ENCODE results near the gene DNASE1L2.
A peak's percentile ranks its signal among the peaks of the same experiment; 100 is the strongest.

The DNASE1L2 gene

DNA sequence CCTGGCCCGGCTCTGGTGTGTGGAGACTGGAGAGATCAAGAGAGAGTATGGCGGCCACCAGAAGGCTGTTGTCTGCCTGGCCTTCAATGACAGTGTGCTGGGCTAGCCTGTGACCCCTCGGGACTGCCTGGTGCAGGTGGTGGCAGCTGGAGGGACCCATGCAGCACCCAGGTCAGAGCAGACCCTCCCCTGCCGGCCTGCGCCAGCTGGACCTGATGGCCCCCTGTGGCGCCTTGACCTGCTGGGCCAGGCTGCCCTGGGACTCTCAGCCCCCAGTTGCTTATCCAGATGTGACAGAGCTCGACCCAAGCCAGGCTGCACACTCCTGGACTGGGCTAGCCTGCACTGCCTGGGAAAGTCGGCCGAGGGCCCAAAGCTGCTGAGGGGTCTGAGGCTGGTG lies 27.5 kb upstream of the DNASE1L2 start:
- no peak for FAIRE-seq
- TF ChIP-seq POLR2A (IDR thresholded peaks at IDR 0.05; ENCODE audit: low read depth, low read length), result no peak

GRCh38 chr16:2209258-2210008 lies 26.8 kb upstream of the DNASE1L2 start:
- DNase-seq (ENCODE audit: insufficient read length, low spot score) (no peak), FAIRE-seq (no peak)
- TF ChIP-seq POLR2A (IDR thresholded peaks at IDR 0.05; ENCODE audit: low read depth, low read length), result no peak

More for the DNA sequence above, 27.5 kb upstream of the DNASE1L2 start:
- DNase-seq (ENCODE audit: insufficient read length, low spot score), result no peak

DNA sequence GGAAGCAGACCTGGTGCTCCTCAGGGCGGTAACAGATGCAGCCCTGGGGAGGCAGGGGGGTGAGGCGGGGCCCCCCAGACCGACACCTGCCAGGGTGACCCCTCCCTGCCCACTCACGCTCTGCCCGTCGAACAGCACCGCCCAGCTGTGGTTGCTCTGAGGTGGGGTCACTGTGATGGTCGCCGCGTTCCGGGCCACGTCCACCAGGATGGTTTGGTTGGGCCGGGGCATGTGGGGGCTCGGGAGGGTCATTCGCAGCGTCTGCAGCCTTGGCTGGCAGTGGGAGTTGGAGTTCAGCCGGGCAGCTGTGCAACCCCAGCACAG lies 26.3 kb upstream of the DNASE1L2 start:
- DNase-seq (ENCODE audit: insufficient read length, low spot score) (no peak), FAIRE-seq (no peak)
- no peak for TF ChIP-seq POLR2A (IDR thresholded peaks at IDR 0.05; ENCODE audit: low read depth, low read length)

DNA sequence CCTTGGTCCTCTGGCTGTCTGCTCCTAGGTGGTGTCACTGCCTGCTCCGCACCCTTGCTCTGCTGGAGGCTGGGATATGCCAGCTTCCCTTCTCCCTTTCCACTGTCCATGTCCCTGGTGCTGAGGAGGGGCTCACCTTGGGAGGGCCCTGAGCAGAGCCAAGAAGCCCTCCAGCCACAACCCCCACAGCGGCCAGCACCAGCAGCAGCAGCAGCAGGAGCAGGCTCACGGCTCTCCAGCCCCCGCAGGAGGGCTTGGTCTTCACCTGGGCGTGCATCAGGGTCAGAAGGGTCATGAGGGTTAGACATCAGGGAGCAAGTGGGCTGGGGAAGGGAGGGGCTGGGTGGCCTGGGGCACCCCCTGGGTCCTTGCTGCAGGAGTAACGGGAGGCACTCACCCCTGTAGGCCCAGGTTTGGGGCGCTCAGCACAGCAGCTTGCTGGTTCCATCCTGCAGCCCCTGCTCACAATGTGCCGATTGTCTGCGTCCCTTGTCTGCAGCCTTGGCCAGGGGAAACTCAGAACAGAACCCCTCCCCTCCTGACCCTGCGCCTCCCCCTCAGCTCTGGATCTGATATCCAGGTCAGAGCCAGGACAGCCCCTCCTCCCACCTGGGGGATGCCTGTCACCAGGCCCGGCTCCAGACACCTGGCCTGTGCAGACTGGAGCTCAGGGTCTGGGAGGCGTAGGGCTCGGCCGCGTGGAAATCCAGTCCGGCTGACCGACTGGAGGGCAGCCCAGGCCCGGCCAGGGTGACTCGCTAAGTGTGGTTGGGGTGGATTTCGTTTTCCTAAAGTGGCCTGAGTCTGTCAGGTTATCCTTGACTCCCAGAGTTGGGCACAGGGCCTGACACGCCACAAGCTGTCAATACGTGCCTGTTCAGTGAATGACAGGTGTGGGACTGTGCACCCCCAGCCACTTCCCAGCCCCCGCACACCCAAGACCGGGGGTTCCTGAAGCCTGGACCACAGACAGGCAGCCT lies 25.6 kb upstream of the DNASE1L2 start, which contains the start of gene BRICD5:
TSS of gene BRICD5 (minus strand) at position 478 of the 980 bp plus-strand sequence. CDS start at position 448, 30 bp downstream.
- no peak for DNase-seq (ENCODE audit: insufficient read length, low spot score)
- TF ChIP-seq POLR2A (IDR thresholded peaks at IDR 0.05; ENCODE audit: low read depth, low read length), result no peak
- no peak for FAIRE-seq

- TF ChIP-seq POLR2A (IDR thresholded peaks at IDR 0.05; ENCODE audit: low read depth, low read length), result no peak
- DNase-seq (ENCODE audit: insufficient read length, low spot score), result no peak
- no peak for FAIRE-seq
Observed at GRCh38 chr16:2211923-2212347, 24.3 kb upstream of the DNASE1L2 start.

DNA sequence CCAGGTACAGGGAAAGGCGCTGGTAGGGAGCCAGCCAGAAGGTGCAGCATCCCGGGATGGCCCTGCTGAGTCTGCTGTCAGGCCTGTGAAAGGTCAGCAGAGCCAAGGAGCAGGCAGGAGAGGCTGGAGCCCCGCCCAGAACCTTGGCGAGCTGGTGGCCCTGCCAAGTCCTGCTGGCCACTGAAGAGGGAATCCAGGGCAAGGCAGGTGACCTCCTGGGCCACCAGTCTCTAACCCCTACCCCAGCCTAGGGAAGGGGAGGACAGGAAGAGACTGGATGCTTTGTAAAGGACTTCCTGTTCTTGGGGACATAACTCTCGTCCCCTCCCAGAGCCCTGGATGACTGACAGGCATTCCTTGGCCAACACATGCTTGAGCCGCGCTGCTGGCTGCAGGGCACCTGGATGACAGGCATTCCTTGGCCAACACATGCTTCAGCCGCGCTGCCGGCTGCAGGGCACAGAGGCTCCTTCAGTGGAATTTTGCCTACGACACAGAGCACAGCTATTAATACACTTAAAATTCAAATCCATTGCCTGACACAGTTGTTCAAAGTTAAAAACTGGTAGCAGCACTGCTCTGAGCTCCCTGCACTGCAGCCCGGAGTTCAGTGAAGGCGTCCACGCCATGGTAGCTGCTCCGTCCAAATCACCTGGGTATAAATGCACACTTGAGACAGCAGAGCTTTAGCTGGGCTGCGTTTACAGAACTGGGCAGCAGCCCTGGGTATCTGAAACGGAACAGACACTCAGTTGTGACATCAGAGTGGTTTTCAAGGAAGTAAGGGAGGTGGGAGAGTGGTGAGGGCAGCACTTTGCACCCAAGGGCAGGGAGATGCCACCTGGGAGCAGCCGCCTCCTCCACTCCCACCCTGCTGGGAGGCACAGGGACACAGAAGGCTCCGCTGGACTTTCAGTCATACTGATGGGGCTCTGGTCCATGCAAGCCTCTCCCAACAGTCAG lies 23.6 kb upstream of the DNASE1L2 start:
- no peak for DNase-seq (ENCODE audit: insufficient read length, low spot score)
- FAIRE-seq, result no peak
- no peak for TF ChIP-seq POLR2A (IDR thresholded peaks at IDR 0.05; ENCODE audit: low read depth, low read length)

- TF ChIP-seq POLR2A (IDR thresholded peaks at IDR 0.05; ENCODE audit: low read depth, low read length), result no peak
- DNase-seq (ENCODE audit: insufficient read length, low spot score), result no peak
- FAIRE-seq, result no peak
Observed at GRCh38 chr16:2213817-2214718, 22.2 kb upstream of the DNASE1L2 start.

GRCh38 chr16:2214719-2214968 lies 21.6 kb upstream of the DNASE1L2 start, which contains the start of gene PGP:
TSS of gene PGP (minus strand) at chr16:2214840. CDS start at chr16:2214777, 63 bp downstream.
- FAIRE-seq (no peak), DNase-seq (ENCODE audit: insufficient read length, low spot score) (no peak)
- TF ChIP-seq POLR2A (IDR thresholded peaks at IDR 0.05; ENCODE audit: low read depth, low read length), result peak; percentile 88

- FAIRE-seq (no peak), DNase-seq (ENCODE audit: insufficient read length, low spot score) (no peak)
- no peak for TF ChIP-seq POLR2A (IDR thresholded peaks at IDR 0.05; ENCODE audit: low read depth, low read length)
Observed at GRCh38 chr16:2216330-2216729, 19.9 kb upstream of the DNASE1L2 start.

GRCh38 chr16:2223221-2223941 lies 12.9 kb upstream of the DNASE1L2 start, which contains the start of gene E4F1:
TSS of gene E4F1 (plus strand) at chr16:2223591. CDS start at chr16:2223614, 23 bp downstream.
- peak; percentile 99 for DNase-seq (ENCODE audit: insufficient read length, low spot score)
- FAIRE-seq, result peak; percentile 20
- peak; percentile 98 for TF ChIP-seq POLR2A (IDR thresholded peaks at IDR 0.05; ENCODE audit: low read depth, low read length)

DNA sequence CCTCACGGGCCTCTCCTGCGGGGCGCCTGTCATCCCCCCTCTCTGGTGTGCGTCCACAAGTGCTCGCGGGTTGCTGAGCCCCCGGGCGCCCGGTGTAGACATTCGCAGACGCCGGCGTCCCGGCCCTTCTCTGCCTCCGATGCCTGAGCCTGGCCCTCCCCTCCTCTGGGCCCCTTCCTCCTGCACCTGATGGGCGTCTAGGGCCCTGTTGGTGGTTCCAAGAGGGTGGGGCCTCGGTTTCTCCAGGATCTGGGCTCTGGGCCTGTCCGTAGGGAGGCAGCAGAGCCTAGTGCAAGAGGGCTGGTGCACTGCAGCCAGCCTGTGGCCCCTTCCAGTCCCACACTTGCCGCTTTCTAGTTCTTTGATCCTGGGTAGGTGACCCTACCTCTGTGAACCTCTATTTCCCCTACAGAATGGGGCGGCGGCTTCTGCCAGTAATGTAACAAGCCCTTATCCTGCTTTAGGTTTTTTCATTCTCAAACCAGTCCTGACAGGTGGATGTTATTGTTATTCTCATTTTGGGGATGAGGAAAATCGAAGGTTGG lies 12.2 kb upstream of the DNASE1L2 start:
- TF ChIP-seq POLR2A (IDR thresholded peaks at IDR 0.05; ENCODE audit: low read depth, low read length), result no peak
- FAIRE-seq (no peak), DNase-seq (ENCODE audit: insufficient read length, low spot score) (no peak)
